K562 (cell line): ENCODE results near the gene ATOH8. TPM values are rescaled to one million over a fixed set of nuclear protein-coding genes. Genes with fewer than 3 reads are reported as not detected.

Experiments
- ATAC-seq: fragments of 200-7000 bp; cut with Tn5 transposase; 3 replicates; pipeline ENCODE4 v1.9.1; 2020; ENCODE audit warnings: moderate library complexity
- BruUV-seq: library from RNA; stranded (reverse); fragments of 400-500 nt; replicated peaks from 2 replicates; lab custom pipeline; 2021; lab: Mats Ljungman, UMichigan
- CTCF ChIA-PET: fragments of 300-600 bp; formaldehyde crosslinking; extraction: SDS; loops from one replicate; lab custom pipeline; 2021; ENCODE audit warnings: low intra/inter-chr PET ratio; lab: Yijun Ruan, JAX
- POLR2A ChIA-PET: fragments of 300-600, 350-650 bp; sonication (Branson Sonifier 250); formaldehyde crosslinking; extraction: SDS; loops from one replicate; lab custom pipeline; 2021; ENCODE audit warnings: antibody characterized with exemption, inconsistent platforms; lab: Yijun Ruan, JAX
- DNase-seq, 4 experiments: peaks; one replicate each; pipeline versions ENCODE4 v3.0.0 to v3.0.0-alpha.2; 2011 to 2018; ENCODE audit warnings: low spot score in 3 of 4, mixed read lengths in 3 of 4; ENCODE audit errors: extremely low read depth in 1 of 4
- FAIRE-seq: peaks from 2 replicates; lab custom pipeline; 2011; peaks lifted over from hg19 to GRCh38; lab: Jason Lieb, UNC
- H2AFZ ChIP-seq: 2 replicates; pipeline ENCODE4 v1.6.0; 2011; ENCODE audit warnings: low read depth, low read length, control low read depth, inconsistent platforms
- H3K27ac ChIP-seq: fragments of 200-600 bp; 3 replicates; pipeline ENCODE4 v1.8.0; 2011; ENCODE audit warnings: low read depth, mild to moderate bottlenecking, control low read depth, inconsistent platforms, low read length, moderate library complexity, mixed read lengths; ENCODE audit errors: extremely low read depth
- H3K27me3 ChIP-seq, 2 experiments: fragments of 300-600 bp in 1 of 2; 2 replicates in 1 of 2; 3 replicates in 1 of 2; pipeline versions ENCODE4 v1.6.0 to v1.8.0; 2011; ENCODE audit warnings: inconsistent platforms in 2 of 2, low read length in 2 of 2, mild to moderate bottlenecking in 1 of 2, mixed read lengths in 1 of 2, moderate library complexity in 1 of 2; ENCODE audit not compliant: control insufficient read depth in 2 of 2, insufficient read depth in 2 of 2
- H3K36me3 ChIP-seq: fragments of 300-600 bp; 3 replicates; pipeline ENCODE4 v1.8.0; 2011; ENCODE audit warnings: mild to moderate bottlenecking, low read length, inconsistent platforms; ENCODE audit not compliant: control insufficient read depth, insufficient read depth
- H3K4me1 ChIP-seq, 2 experiments: fragments of 200-600 bp in 1 of 2; replicated peaks in 1 of 2; 2 replicates in 1 of 2; 3 replicates in 1 of 2; pipeline versions ENCODE4 v1.5.1 to v1.8.0; 2011; ENCODE audit warnings: inconsistent platforms in 2 of 2, low read length in 2 of 2, mild to moderate bottlenecking in 1 of 2, mixed read lengths in 1 of 2, moderate library complexity in 1 of 2; ENCODE audit not compliant: control insufficient read depth in 2 of 2, insufficient read depth in 2 of 2
- H3K4me2 ChIP-seq: 2 replicates; pipeline ENCODE4 v1.6.1; 2011; ENCODE audit warnings: low read length, control low read depth, inconsistent platforms, mixed read lengths; ENCODE audit not compliant: insufficient read depth
- H3K4me3 ChIP-seq: fragments of 200-600 bp; sonication (generic), shearing (Covaris generic); 2 replicates; pipeline ENCODE4 v1.5.1; 2016; ENCODE audit warnings: control low read depth, inconsistent platforms
- H3K79me2 ChIP-seq: fragments of 200-600 bp; 3 replicates; pipeline ENCODE4 v1.8.0; 2011; ENCODE audit warnings: low read length, inconsistent platforms; ENCODE audit not compliant: control insufficient read depth, insufficient read depth
- H3K9ac ChIP-seq, 2 experiments: 2 replicates each; pipeline versions ENCODE4 v1.6.0 to v1.6.1; 2011; ENCODE audit warnings: low read depth in 2 of 2, low read length in 2 of 2, control low read depth in 1 of 2, inconsistent platforms in 1 of 2, mild to moderate bottlenecking in 1 of 2, mixed read lengths in 1 of 2; ENCODE audit not compliant: insufficient read depth in 1 of 2
- H3K9me1 ChIP-seq: one replicate; pipeline ENCODE4 v1.6.0; 2011; ENCODE audit warnings: inconsistent platforms, mild to moderate bottlenecking, low read length, moderate library complexity; ENCODE audit not compliant: control insufficient read depth, insufficient read depth
- H3K9me3 ChIP-seq: replicated peaks from 2 replicates; pipeline ENCODE4 v1.5.1; 2011; ENCODE audit warnings: low read depth, low read length, inconsistent platforms; ENCODE audit not compliant: control insufficient read depth, insufficient read depth
- H4K20me1 ChIP-seq: replicated peaks from 2 replicates; pipeline ENCODE4 v1.6.1; 2011; ENCODE audit warnings: low read length, inconsistent platforms, mixed read lengths; ENCODE audit not compliant: control insufficient read depth, insufficient read depth
- CHD4 ChIP-seq: fragments of 200-600 bp; sonication (generic); IDR thresholded peaks from 3 replicates; pipeline ENCODE4 v1.6.1; 2012; ENCODE audit warnings: low read depth, mild to moderate bottlenecking, mixed read lengths, low read length, inconsistent platforms; ENCODE audit not compliant: insufficient read depth, insufficient replicate concordance, poor library complexity, severe bottlenecking
- EWSR1 ChIP-seq: fragments of 450-650 bp; IDR thresholded peaks from 2 replicates; pipeline ENCODE4 v1.6.1; 2018; ENCODE audit warnings: borderline replicate concordance, mild to moderate bottlenecking, low read depth, moderate library complexity; ENCODE audit not compliant: partially characterized antibody
- KLF16 ChIP-seq: IDR thresholded peaks from 2 replicates; pipeline ENCODE4 v1.6.1; 2016; ENCODE audit warnings: antibody characterized with exemption
- MCM3 ChIP-seq: fragments of 450-650 bp; IDR thresholded peaks from 2 replicates; pipeline ENCODE4 v1.6.1; 2016
- WGBS: fragments of 100-300 bp; shearing (Covaris generic); methylation state at CpG from one replicate; pipeline ENCODE4 v1.1.6; 2016; ENCODE audit warnings: low coverage, mixed read lengths; ENCODE audit not compliant: insufficient coverage; ENCODE audit errors: missing lambda C conversion rate; 5-methylcytosine and 5-hydroxymethylcytosine counted together
- in situ Hi-C: fragments of 300-500 bp; cut with MboI; formaldehyde crosslinking; loops from 4 replicates; pipeline ENCODE4 v1.15.0; 2018; ENCODE audit warnings: inconsistent platforms, mixed read lengths
- intact Hi-C: fragments of 100-400 bp; cut with micrococcal nuclease; formaldehyde crosslinking; loops from 2 replicates; pipeline ENCODE4 v1.14.2; 2022
- polyA plus RNA-seq, 8 experiments: library from polyadenylated mRNA; depleted of rRNA in 4 of 8; stranded (reverse) in 5 of 8; unstranded in 3 of 8; fragments of >200 nt; fragmentation: Nextera tagmentation in 2 of 8; fragmentation: Illumina TruSeq in 1 of 8; extraction: Ambion mirVana in 2 of 8; extraction: Trizol in 1 of 8; gene quantifications; 2 replicates each; pipeline versions ENCODE4 v1.2.1 to v1.2.3, GENCODE V29; 2011 to 2014; ENCODE audit warnings: inconsistent platforms in 1 of 8, missing spikeins in 1 of 8
- total RNA-seq, 7 experiments: library from RNA; depleted of rRNA in 6 of 7; stranded (reverse); fragments of >200 nt in 6 of 7; fragmentation: Illumina TruSeq in 2 of 7; extraction: Trizol in 2 of 7; gene quantifications; 2 replicates each; pipeline versions ENCODE4 v1.2.1 to v1.2.3, GENCODE V29; 2011 to 2021; ENCODE audit warnings: low replicate concordance in 1 of 7
- TF ChIP-seq, protein P1 (sequence below): fragments of 250-450 bp; sonication (Bioruptor Pico); IDR thresholded peaks from 2 replicates; pipeline ENCODE4 v1.4.0; 2020; ENCODE audit warnings: mild to moderate bottlenecking, moderate library complexity
- TF ChIP-seq, protein P2 (sequence below): sonication (generic); formaldehyde crosslinking; IDR thresholded peaks from 2 replicates; pipeline ENCODE4 v1.8.1; 2023; ENCODE audit warnings: mild to moderate bottlenecking, missing genetic modification reagents

ATOH8 gene
- total and polyA plus RNA-seq, 9 of the 15 experiments (the other 6 are each of a cell fraction or from before 2014, with no cell fraction given), result not detected

DNA sequence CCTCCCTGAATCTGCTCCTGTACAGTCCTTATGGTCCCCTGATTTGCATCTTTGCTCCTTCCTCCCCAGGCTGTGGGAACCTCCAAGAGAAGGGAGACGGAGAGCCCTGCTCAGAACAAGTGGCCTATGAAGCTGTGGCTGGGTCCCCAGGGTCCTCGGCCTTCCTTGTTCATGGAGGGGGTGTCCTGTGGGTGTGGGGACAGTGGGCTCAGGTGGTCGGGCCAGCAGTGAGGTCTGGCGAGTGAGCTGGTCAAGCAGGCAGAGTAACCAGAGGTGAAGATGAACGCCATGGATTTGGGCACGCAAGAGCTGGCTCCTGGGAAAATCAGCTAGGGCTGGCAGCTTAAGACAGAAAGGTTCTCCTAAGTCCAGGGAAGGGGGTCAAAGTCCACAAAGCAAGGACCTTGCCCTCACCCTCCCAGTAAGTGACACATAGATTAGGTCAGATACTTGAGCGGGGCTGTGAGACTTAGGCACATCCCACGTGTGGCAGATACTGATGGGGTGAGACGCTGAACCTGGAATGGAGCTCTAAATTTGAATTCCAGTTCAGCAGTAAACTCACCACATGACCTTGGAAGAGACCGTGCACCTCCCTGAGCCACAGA is 34.8 kb upstream of the ATOH8 start:
- H3K9me1 ChIP-seq, result no peaks in the 10 kb centered on the region
- CTCF ChIA-PET, result interaction anchor here (1.8 kb wide), 1 partner anchor 81 kb away, joined by 10 read pairs; no protein-coding TSS in a partner anchor
- H3K9me3 ChIP-seq, result no peaks in the 10 kb centered on the region
- BruUV-seq, result no TSS peak
- H3K4me3 ChIP-seq, result no peak overlapping the region
- ATAC-seq, result no peak
- in situ Hi-C loops, result no loop called here
- no peak overlapping the region for H3K9ac ChIP-seq
- H3K36me3 ChIP-seq, result no peaks in the 10 kb centered on the region
- no peak overlapping the region for H3K27ac ChIP-seq
- no peak overlapping the region for H3K4me2 ChIP-seq
- peaks cover 7 to 15% of the 10 kb centered on the region in 2 experiments; a peak in 3 of 5 replicates for H3K4me1 ChIP-seq
- TF ChIP-seq, protein P1, sequence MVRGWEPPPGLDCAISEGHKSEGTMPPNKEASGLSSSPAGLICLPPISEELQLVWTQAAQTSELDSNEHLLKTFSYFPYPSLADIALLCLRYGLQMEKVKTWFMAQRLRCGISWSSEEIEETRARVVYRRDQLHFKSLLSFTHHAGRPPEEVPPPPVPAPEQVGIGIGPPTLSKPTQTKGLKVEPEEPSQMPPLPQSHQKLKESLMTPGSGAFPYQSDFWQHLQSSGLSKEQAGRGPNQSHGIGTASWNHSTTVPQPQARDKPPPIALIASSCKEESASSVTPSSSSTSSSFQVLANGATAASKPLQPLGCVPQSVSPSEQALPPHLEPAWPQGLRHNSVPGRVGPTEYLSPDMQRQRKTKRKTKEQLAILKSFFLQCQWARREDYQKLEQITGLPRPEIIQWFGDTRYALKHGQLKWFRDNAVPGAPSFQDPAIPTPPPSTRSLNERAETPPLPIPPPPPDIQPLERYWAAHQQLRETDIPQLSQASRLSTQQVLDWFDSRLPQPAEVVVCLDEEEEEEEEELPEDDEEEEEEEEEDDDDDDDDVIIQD (CRISPR knock-in tag), result no peak
- TF ChIP-seq MCM3 (no peak), CHD4 (no peak), KLF16 (no peak), EWSR1 (no peak)
- TF ChIP-seq, protein P2, sequence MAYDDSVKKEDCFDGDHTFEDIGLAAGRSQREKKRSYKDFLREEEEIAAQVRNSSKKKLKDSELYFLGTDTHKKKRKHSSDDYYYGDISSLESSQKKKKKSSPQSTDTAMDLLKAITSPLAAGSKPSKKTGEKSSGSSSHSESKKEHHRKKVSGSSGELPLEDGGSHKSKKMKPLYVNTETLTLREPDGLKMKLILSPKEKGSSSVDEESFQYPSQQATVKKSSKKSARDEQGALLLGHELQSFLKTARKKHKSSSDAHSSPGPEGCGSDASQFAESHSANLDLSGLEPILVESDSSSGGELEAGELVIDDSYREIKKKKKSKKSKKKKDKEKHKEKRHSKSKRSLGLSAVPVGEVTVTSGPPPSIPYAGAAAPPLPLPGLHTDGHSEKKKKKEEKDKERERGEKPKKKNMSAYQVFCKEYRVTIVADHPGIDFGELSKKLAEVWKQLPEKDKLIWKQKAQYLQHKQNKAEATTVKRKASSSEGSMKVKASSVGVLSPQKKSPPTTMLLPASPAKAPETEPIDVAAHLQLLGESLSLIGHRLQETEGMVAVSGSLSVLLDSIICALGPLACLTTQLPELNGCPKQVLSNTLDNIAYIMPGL (CRISPR knock-in tag), result no peak
- TF ChIP-seq, all 486 proteins: peak for 0
- Histone ChIP-seq H2AFZ (no peak overlapping the region), H4K20me1 (no peaks in the 10 kb centered on the region), H3K27me3 (peaks cover 3 to 24% of the 10 kb centered on the region in 2 experiments; a peak in 4 of 5 replicates), H3K79me2 (no peaks in the 10 kb centered on the region)
- FAIRE-seq (no peak), DNase-seq (no peak)
- POLR2A ChIA-PET, result interaction anchor here (0.6 to 1.1 kb wide), 5 partner anchors 12 to 445 kb away, joined by 3 to 4 read pairs (median 3); partner anchors contain the start of gene C2orf68
- intact Hi-C loops, result loop anchor here (1.0 kb wide), 3 partner anchors 41 to 299 kb away; no protein-coding TSS in a partner anchor
- 12% methylated on average over 10 of the region's 10 CpGs for WGBS
